Measurements from ENCODE around the gene EFCAB14.
"Not testable (repeated sequence)": the region's sequence is repeated elsewhere in the genome, so short reads cannot be mapped to it uniquely, and the experiment has no call there.

Gene EFCAB14, protein sequence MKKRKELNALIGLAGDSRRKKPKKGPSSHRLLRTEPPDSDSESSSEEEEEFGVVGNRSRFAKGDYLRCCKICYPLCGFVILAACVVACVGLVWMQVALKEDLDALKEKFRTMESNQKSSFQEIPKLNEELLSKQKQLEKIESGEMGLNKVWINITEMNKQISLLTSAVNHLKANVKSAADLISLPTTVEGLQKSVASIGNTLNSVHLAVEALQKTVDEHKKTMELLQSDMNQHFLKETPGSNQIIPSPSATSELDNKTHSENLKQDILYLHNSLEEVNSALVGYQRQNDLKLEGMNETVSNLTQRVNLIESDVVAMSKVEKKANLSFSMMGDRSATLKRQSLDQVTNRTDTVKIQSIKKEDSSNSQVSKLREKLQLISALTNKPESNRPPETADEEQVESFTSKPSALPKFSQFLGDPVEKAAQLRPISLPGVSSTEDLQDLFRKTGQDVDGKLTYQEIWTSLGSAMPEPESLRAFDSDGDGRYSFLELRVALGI

DNA sequence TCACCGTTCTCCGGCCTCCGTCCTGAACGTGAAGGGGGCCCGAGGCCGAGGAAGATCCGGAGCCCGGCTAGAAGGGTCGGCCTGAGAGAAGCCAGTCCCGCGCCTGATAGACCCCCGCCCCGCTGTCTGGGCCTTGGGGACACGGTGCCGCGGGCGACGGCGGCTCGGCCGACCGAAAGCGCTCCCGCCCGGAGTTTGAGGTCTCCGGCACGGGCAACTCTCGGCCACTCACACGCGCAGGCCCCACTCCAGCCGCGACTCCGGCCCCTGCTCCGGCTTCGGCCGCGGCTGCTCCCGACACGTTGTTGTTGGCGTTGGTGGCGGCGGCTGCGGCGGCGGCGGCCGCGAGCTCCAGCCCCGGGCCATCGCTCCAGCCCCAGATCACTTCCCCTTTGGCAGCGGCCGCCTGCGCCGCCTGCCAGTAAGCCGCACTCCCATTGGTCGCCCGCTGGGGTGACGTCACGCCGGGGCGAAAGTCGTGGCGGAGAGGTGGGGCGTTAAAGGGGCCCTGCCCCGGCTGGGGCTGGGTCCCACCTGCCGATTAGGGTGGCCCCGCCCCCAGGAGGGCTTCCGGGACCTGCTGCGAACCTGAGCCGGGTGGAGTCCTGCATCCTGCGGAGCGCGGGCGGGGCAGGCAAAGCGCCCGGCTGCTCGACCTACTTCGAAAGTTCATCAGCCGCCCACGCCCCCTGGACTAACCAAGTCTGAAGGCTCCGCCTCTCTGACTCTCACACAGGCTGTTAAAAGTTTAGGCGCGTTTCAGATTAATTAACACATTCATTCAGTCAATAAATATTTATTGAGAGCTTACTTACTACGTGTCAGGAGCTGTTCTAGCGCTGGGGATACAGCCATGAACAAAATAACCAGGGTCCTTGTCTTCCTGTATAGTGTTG is at the start of gene EFCAB14:
Gene EFCAB14, minus strand, starts transcription at position 388 of the 896 bp plus-strand sequence. CDS start 1,027 bp downstream, outside the sequence.
- DNase-seq: peak; percentile 99

GRCh38 chr1:46768445-46768844 is 49.5 kb upstream of the EFCAB14 start:
- no peak for DNase-seq

DNA sequence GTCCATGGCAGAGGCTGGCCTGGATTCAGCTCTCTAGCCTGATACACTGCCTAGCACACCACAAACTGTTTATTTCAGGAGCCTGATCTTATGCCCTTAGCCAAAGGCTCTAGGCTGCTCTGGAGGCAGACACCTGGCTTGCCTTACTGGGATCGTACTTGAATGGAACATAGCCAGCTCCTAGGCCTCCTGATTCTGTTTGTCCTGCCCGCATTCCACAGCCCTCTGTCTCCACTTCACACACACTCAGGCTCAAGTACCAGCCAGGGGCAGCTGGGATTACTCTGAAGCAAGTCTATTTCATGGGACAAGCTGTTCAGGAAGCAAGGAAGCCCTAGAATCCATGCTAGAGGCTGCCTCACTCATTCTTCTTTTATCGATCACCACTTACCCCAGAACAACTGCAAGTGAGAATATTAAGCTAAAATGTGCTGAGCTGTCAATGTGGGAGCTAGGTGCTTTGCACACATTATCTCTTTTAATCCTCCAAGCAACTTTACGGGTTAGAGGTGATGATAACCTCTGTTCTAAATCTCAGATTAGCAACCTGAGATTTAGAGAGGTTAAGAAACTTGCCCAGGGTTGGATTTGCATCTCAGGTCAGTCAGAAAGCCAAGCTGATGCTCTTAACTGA is 48.9 kb upstream of the EFCAB14 start:
- no peak for DNase-seq

DNA sequence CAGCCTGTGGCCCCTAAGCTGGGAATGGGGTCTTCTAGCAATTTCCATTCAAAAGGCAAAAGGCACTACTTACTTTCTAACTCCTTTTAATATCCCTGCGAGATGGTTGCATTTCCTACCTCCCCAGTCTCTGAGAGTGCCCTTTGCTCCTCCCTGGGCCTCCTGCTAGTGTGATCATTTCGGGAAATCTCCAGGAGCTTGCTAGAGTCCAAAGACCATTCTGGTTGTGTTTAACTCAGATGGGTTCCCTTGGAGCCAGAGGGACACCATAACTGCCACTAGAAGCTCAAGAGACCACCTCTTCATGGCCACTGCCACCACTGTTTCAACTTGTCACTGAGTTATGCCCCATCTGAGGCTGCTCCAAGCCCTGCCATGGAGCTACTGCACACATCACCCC is 45.5 kb upstream of the EFCAB14 start:
- no peak for DNase-seq

- DNase-seq: no peak
Measured at GRCh38 chr1:46761740-46762139, 42.8 kb upstream of the EFCAB14 start.

GRCh38 chr1:46760558-46761166 is 41.7 kb upstream of the EFCAB14 start:
- no peak for DNase-seq

DNA sequence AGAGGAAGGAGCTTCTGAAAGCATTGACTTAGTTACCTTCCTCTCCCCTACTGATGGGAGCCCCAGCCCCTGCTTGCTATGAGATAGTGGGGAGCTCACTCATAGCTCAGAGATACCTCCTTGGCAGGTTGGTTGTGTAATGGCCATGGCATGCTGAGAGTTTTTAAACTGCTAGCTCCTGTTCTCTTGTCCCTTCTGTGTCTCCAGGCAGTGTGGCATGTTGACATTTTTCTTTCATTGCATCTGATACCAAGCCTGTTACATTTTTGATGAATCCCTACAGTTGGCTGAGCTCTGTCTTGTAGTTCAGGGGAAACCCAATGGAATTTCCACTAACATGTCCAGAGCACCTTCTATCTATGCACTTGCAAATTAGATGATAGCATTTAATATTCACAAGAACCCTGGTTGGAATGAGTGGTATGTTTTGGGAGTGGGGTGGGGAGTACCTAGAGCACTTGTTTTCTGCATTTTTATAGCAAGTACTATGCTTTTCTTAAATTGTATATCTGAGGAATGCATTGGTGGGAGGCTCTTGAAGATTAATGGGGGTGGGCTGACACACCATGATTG is 39.1 kb upstream of the EFCAB14 start:
- no peak for DNase-seq

DNA sequence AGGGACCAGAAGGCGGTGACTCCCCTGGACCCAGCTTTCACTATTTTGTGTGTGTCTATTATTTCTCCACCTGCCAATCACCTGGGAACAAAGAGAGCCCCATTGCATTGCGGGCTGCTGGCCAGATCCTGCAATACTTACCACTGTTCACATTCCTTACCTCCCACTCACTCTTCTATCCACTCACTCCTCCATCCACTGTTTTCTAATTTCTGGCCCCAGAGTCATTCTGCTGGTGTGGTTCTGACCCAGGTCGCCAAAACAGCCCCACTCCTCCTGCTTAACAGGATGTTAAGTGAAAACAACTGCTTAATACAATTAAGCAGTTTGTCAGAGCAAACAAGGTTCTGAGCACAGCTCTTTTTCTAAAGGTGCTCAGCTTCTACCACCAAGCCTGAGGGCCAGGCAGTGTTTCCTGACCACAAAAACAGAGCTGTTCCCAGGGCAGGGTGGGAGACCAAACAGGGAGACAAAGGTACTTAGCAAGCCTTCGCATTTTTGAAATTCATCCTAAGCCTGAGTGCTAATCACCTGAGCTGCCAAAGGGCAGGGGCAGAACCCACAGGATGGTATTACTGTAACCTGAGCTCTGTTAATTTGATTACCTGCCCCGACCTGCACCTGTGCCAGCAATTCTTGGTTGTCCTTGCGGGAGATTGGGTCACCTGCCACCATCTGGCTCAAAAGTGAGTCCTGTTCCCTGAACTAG is 38.5 kb upstream of the EFCAB14 start:
- DNase-seq: no peak

DNA sequence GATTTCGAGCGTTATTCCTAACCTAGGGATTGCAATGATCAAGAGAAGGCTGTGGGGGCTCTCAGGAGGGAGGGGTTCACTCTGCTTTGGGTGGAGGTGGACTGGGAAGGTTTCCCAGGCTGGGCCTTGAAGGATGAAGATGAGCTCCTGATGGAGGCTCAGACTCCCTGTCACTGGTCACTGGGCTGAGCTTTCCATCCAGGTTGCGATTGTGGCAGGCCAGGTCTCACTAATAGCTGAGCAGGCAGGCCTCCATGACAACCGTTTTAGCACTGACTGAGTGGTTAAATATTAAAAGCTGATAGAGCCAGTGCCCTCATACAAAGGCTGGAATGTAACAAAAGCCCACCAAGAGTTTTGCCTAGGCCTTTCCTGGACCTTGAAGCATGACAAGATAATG is 36.2 kb upstream of the EFCAB14 start:
- no peak for DNase-seq

DNA sequence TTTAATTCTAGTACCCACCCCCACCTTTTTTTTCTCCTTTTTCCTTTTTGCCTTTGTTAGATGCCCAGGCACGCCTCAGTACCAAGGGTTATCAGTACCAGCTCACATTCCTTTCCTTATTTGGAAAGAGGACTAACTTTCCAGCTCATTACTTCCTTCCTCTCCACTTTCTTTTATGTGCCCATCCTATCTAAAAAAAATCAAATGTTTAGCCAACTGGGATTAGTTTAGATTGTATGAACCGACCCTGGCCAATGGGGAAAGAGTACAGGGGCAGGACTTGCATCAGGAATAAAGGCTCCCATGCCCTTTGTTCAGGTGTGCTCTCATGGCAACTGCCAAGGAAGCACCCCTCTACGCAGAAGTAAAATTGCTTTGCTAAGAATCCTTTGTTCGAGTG is 35.8 kb upstream of the EFCAB14 start:
- not testable (repeated sequence) for DNase-seq

- no peak for DNase-seq
Measured at GRCh38 chr1:46753985-46754384, 35.1 kb upstream of the EFCAB14 start.

DNA sequence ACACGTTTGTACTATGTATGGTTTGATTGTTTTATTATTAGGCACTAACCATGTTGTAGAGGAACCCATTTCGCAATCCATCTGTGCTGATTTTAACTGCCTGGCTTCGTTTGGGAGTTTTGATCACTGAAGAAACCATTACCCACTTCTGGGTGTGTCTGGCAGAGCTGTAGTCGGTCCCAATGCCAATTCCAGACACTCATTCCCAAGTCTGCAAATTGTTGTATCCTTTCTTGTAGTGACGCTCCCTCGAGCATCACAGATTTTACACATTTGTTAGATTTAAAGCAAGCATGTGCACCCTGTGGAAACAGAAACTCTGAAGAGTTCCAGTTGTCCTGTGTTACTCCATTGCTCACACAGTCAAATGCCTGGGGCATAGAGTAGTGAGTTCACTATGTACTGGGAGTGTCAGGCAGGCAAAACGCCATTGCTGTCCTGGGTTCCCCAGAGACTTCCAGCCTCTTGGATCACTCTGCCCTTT is 31.0 kb upstream of the EFCAB14 start:
- no peak for DNase-seq

- no peak for DNase-seq
Measured at GRCh38 chr1:46749404-46749803, 30.5 kb upstream of the EFCAB14 start.

DNA sequence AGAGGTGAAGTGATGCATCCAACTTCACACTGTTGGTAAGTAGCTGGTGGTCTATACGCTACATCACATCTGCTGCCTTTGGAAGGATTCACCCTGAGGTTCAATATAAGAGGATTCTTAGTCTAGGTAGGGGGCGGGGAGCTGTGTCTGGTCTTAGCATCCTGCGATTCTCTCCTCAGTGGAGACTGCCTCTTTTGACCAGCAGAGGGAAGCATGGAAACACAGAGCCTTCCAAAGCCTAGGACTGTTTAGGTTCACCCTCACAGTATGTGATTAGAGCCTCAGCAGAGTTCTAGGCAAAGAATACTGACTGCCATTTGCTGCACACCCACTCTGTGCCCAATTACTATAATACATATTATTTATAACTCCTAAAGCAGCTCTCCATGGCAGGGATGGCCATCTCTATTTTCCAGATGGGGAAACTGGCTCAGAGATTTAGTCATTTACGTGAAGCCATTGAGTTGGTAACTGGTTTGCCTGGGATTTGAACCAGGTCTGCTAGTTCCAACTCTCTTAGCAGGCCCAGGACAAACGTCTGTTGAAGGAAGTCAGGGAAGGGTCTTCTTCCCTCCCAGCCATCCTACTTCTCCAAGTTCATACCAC is 28.9 kb upstream of the EFCAB14 start:
- peak; percentile 13 for DNase-seq

GRCh38 chr1:46742069-46742468 is 23.2 kb upstream of the EFCAB14 start:
- DNase-seq: no peak

DNA sequence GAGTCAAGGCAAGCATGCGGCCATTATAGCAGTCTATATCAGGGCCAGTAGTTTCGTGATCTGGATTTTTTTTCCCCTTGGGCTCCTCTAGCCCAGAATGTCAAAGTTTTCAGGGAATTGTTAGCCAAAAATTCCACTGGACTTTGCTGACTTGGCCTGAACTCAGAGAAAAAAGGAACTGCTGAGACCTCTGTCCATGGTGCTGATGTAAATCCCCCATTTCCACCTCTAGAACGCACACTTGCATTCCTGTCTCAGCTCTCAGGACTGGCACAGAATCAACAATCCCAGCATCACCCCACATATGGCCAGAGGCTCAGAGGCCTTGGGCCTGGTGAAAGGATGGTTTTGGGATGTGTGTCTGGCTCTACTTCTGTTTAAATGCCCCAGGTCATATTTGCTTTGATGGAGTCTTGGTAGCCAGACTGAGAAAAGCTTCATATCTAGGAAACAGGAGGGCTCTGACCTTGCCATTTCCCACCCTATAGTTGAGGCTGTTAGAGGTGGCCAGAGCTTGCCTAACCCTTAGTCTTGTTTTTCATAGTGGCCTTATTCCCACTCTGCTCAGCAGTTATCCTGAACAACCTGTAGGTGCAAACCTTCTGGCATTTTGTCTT is 16.9 kb upstream of the EFCAB14 start:
- no peak for DNase-seq

DNA sequence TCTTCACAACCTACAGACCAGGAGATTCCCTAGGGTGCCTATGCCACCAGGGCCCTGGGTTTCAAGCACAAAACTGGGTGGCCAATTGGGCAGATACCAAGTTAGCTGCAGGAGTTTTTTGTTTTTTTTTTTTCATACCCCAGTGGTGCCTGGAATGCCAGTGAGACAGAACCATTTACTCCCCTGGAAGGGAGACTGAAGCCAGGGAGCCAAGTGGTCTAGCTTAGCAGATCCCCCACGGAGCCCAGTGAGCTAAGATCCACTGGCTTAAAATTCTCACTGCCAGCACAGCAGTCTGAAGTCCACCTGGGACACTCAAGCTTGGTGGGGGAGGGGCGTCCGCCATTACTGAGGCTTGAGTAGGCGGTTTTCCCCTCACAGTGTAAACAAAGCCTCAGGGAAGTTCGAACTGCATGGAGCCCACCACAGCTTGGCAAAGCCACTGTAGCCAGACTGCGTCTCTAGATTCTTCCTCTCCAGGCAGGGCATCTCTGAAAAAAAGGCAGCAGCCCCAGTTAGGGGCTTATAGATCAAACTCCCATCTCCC is 9.5 kb upstream of the EFCAB14 start:
- not testable (repeated sequence) for DNase-seq

DNA sequence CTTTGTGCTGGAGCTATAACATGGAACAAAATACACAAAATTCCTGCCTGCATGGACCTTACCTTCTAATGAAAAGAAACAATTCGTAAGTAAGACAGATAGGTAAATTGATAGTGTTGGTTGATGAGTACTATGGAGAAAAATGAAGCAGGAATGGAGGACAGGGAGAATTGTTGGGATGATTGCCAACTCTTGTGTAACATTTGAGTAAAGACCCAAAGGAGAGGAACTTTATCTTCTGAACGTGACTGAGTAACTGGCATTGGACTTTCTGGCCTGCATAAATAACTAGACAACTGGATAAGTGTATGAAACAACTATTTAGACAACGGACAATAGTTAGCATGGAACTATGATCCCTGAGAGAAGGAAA is 6.8 kb upstream of the EFCAB14 start:
- no peak for DNase-seq

DNA sequence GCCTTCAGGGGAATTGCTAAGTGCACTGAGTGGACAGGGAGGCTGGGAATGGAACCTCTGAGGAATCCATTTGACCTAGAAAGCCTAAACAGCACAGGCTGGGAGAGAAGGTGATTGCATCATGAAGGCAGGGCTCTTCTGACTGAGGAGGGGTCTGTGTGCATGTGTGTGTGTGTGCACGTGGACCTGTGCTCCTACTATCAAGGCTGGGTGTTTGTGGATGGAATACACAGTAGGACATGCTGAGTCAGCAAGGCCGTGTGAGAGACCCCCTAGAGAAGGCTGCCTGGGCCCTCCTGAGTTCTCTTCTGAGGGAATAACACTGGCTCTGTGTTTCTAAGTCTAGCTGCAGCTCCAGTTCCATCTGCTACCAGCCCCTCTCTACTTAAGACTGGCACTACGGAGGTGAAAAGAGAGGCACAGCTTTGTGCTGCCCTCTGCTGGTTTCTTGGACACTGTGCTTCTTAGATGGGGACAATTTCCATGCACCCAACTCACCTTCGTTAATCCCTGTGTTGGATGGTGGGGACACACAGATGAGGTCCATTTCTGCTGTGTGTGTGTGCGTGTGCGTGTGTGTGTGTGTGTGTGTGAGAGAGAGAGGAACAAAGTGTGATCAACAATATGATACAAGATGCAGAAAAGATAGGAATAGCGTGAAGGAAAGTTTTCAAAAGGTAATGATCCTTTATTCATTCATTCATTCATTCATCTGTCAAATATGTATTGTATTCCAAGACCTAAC is 6.2 kb upstream of the EFCAB14 start:
- peak; percentile 73 for DNase-seq

DNA sequence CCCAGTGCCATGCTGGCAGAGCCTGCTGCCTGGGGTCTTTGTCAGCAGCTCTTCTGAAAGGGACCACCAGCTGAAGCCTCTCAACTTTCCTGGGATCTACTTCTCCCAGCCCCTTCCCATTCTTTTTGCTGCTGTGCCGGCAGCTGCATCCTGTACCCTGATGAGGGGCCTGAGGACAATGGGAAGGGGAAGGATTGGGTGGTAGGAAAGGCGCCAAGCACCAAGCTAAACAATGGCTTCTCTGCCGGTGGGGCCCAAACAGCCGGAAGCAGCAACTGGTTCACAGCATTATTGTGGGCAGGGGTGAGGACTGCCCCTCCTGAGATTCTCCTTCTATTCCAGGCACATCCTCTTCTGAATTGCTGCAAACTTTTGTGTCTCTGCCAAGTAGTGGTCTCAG is 5.0 kb upstream of the EFCAB14 start:
- no peak for DNase-seq

Measured in activated CD4-positive, alpha-beta T cell treated with anti-CD3 and anti-CD28 coated beads for 48 hours (primary cell).